HL-60 (cell line): ENCODE data around the gene PTPN22.

Experiments used
- CTCF ChIP-seq: IDR thresholded peaks from one replicate; pipeline ENCODE4 v1.5.1; 2011; ENCODE audit warnings: low read length, control low read depth, inconsistent platforms; ENCODE audit not compliant: insufficient read depth
- GABPA ChIP-seq: IDR thresholded peaks from 2 replicates; pipeline ENCODE4 v1.6.1; 2012; ENCODE audit warnings: low read depth
- POLR2AphosphoS5 ChIP-seq: IDR thresholded peaks from 2 replicates; pipeline ENCODE4 v1.6.1; 2012; ENCODE audit warnings: low read depth
- REST ChIP-seq: IDR thresholded peaks from 2 replicates; pipeline ENCODE4 v1.6.1; 2012; ENCODE audit warnings: low read depth; ENCODE audit not compliant: insufficient replicate concordance

GRCh38 chr1:113893267-113893666 lies 21.8 kb upstream of the PTPN22 start:
- TF ChIP-seq CTCF: no peak
- TF ChIP-seq GABPA: no peak
- TF ChIP-seq POLR2AphosphoS5: no peak
- no peak for TF ChIP-seq REST
